K562 (cell line): ENCODE measurements around the gene PPIL6. TPM values are rescaled to one million over a fixed set of nuclear protein-coding genes. Genes with fewer than 3 reads are reported as not detected.
A peak's percentile ranks its signal among the peaks of the same experiment; 100 is the strongest.

Source experiments
- ADNP ChIP-seq: fragments of 200-800 bp; sonication (Bioruptor generic); IDR thresholded peaks from 2 replicates; pipeline ENCODE4 v1.6.1; 2016; ENCODE audit warnings: missing genetic modification characterization, missing compliant biosample characterization
- C11orf30 ChIP-seq: fragments of 450-650 bp; IDR thresholded peaks from 2 replicates; pipeline ENCODE4 v1.6.1; 2016; ENCODE audit warnings: low read depth, mild to moderate bottlenecking
- CREB3L1 ChIP-seq: fragments of 450-650 bp; IDR thresholded peaks from 2 replicates; pipeline ENCODE4 v1.6.1; 2014; ENCODE audit warnings: low read depth, mild to moderate bottlenecking, moderate library complexity, borderline replicate concordance
- FOSL1 ChIP-seq: fragments of 200-800 bp; sonication (Bioruptor generic); conservative IDR thresholded peaks from 2 replicates; pipeline ENCODE4 v1.6.1; 2016; ENCODE audit warnings: missing genetic modification characterization, missing compliant biosample characterization
- HDAC1 ChIP-seq, 2 experiments: fragments of 450-650 bp; IDR thresholded peaks; 2 replicates each; pipeline ENCODE4 v1.6.1; 2016 to 2017; ENCODE audit warnings: inconsistent platforms in 1 of 2, mild to moderate bottlenecking in 1 of 2, moderate library complexity in 1 of 2
- MTA2 ChIP-seq: fragments of 450-650 bp; IDR thresholded peaks from 2 replicates; pipeline ENCODE4 v1.6.1; 2016; ENCODE audit warnings: low read depth
- NFATC3 ChIP-seq: fragments of 450-650 bp; IDR thresholded peaks from 2 replicates; pipeline ENCODE4 v1.6.1; 2017; ENCODE audit warnings: mild to moderate bottlenecking
- PKNOX1 ChIP-seq: fragments of 450-650 bp; IDR thresholded peaks from 2 replicates; pipeline ENCODE4 v1.6.1; 2016
- RBM17 ChIP-seq: fragments of 200-400 bp; formaldehyde crosslinking; IDR thresholded peaks from 2 replicates; pipeline ENCODE4 v1.6.1; 2017; ENCODE audit warnings: low read depth, mild to moderate bottlenecking, low read length, borderline replicate concordance
- RBM25 ChIP-seq: fragments of 200-400 bp; formaldehyde crosslinking; IDR thresholded peaks from 2 replicates; pipeline ENCODE4 v1.6.1; 2018; ENCODE audit warnings: low read length, low read depth, moderate library complexity; ENCODE audit not compliant: severe bottlenecking
- RFX1 ChIP-seq: fragments of 450-650 bp; IDR thresholded peaks from 2 replicates; pipeline ENCODE4 v1.6.1; 2016; ENCODE audit warnings: mild to moderate bottlenecking, moderate library complexity
- RUNX1 ChIP-seq: sonication (generic); IDR thresholded peaks from 2 replicates; pipeline ENCODE4 v1.6.1; 2016; ENCODE audit warnings: antibody characterized with exemption, low read depth
- SIN3A ChIP-seq, 2 experiments: fragments of 150-350 bp in 1 of 2; IDR thresholded peaks; 2 replicates each; pipeline ENCODE4 v1.6.1; 2011 to 2016; ENCODE audit warnings: borderline replicate concordance in 2 of 2, low read depth in 2 of 2, low read length in 2 of 2, mild to moderate bottlenecking in 2 of 2, moderate library complexity in 2 of 2; ENCODE audit not compliant: control insufficient read depth in 1 of 2
- SMARCC2 ChIP-seq: fragments of 450-650 bp; IDR thresholded peaks from 2 replicates; pipeline ENCODE4 v1.6.1; 2017; ENCODE audit warnings: antibody characterized with exemption, moderate library complexity, mild to moderate bottlenecking, low read depth
- SMARCE1 ChIP-seq: fragments of 450-650 bp; IDR thresholded peaks from 2 replicates; pipeline ENCODE4 v1.7.1; 2016; ENCODE audit warnings: mild to moderate bottlenecking
- SRSF1 ChIP-seq: fragments of 200-400 bp; formaldehyde crosslinking; IDR thresholded peaks from 2 replicates; pipeline ENCODE4 v1.6.1; 2017; ENCODE audit warnings: mild to moderate bottlenecking, low read depth, low read length, moderate library complexity
- TAF1 ChIP-seq: IDR thresholded peaks from 2 replicates; pipeline ENCODE4 v1.6.1; 2011; ENCODE audit warnings: mild to moderate bottlenecking, low read length, moderate library complexity; ENCODE audit not compliant: insufficient read depth, control insufficient read depth, severe bottlenecking; ENCODE audit errors: extremely low read depth
- YY1 ChIP-seq, 3 experiments: IDR thresholded peaks; 2 replicates each; pipeline ENCODE4 v1.6.1; 2011; ENCODE audit warnings: low read length in 2 of 3, mild to moderate bottlenecking in 2 of 3, moderate library complexity in 2 of 3, borderline replicate concordance in 1 of 3, control low read depth in 1 of 3, low read depth in 1 of 3; ENCODE audit not compliant: insufficient read depth in 3 of 3, insufficient replicate concordance in 2 of 3, control insufficient read depth in 1 of 3, insufficient read length in 1 of 3; ENCODE audit errors: extremely low read depth in 1 of 3
- ZNF589 ChIP-seq: fragments of 200-800 bp; sonication (Bioruptor generic); IDR thresholded peaks from 2 replicates; pipeline ENCODE4 v1.6.1; 2016; ENCODE audit warnings: low read depth, missing genetic modification characterization, missing compliant biosample characterization
- polyA plus RNA-seq, 8 experiments: library from polyadenylated mRNA; depleted of rRNA in 4 of 8; stranded (reverse) in 5 of 8; unstranded in 3 of 8; fragments of >200 nt; fragmentation: Nextera tagmentation in 2 of 8; fragmentation: Illumina TruSeq in 1 of 8; extraction: Ambion mirVana in 2 of 8; extraction: Trizol in 1 of 8; gene quantifications; 2 replicates each; pipeline versions ENCODE4 v1.2.1 to v1.2.3, GENCODE V29; 2011 to 2014; ENCODE audit warnings: inconsistent platforms in 1 of 8, missing spikeins in 1 of 8
- total RNA-seq, 7 experiments: library from RNA; depleted of rRNA in 6 of 7; stranded (reverse); fragments of >200 nt in 6 of 7; fragmentation: Illumina TruSeq in 2 of 7; extraction: Trizol in 2 of 7; gene quantifications; 2 replicates each; pipeline versions ENCODE4 v1.2.1 to v1.2.3, GENCODE V29; 2011 to 2021; ENCODE audit warnings: low replicate concordance in 1 of 7
- TF ChIP-seq, protein P1 (sequence below): sonication (generic); formaldehyde crosslinking; IDR thresholded peaks from 2 replicates; pipeline ENCODE4 v1.8.0; 2022; ENCODE audit warnings: mild to moderate bottlenecking, missing genetic modification reagents

Gene PPIL6
- total and polyA plus RNA-seq, 9 of the 15 experiments (the other 6 are each of a cell fraction or from before 2014, with no cell fraction given) = 0.03 to 0.98 (median 0.41) TPM; not detected in 1

GRCh38 chr6:109382576-109383437 is 57.6 kb downstream of the PPIL6 start (continued):
- TF ChIP-seq, protein P1, sequence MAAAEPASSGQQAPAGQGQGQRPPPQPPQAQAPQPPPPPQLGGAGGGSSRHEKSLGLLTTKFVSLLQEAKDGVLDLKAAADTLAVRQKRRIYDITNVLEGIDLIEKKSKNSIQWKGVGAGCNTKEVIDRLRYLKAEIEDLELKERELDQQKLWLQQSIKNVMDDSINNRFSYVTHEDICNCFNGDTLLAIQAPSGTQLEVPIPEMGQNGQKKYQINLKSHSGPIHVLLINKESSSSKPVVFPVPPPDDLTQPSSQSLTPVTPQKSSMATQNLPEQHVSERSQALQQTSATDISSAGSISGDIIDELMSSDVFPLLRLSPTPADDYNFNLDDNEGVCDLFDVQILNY (CRISPR knock-in tag) = no peak
- TF ChIP-seq NFATC3 = peak; percentile 18; the same call in 1 of the 2 replicates
- TF ChIP-seq SIN3A (IDR thresholded peaks at IDR 0.05; ENCODE audit: borderline replicate concordance in 2 of 2, control insufficient read depth in 1 of 2, low read depth in 2 of 2, low read length in 2 of 2) = peak; percentile 81 to 87; a peak in 2 of 4 replicates
- 0 out of 2 replicates have a peak, but pooled peaks have one; percentile 18 for TF ChIP-seq SMARCE1
- TF ChIP-seq MTA2 = no peak; the same call in 1 of the 2 replicates
- peak; percentile 44 for TF ChIP-seq TAF1
- peak in 2 of 3 experiments; percentile 47 to 70 for TF ChIP-seq YY1 (IDR thresholded peaks at IDR 0.05; ENCODE audit: borderline replicate concordance in 1 of 3, control insufficient read depth in 1 of 3, extremely low read depth in 1 of 3, insufficient read depth in 3 of 3, insufficient read length in 1 of 3, insufficient replicate concordance in 2 of 3, low read depth in 1 of 3, low read length in 2 of 3)
- TF ChIP-seq FOSL1 = peak; percentile 9; the same call in 1 of the 2 replicates
- 0 out of 2 replicates have a peak, but pooled peaks have one; percentile 74 for TF ChIP-seq ZNF589 (CRISPR knock-in tag)
- peak; percentile 44; the same call in 1 of the 2 replicates for TF ChIP-seq C11orf30
- TF ChIP-seq RUNX1 = no peak
- peak in 1 of 2 experiments; percentile 96; a peak in 2 of 4 replicates for TF ChIP-seq HDAC1 (IDR thresholded peaks at IDR 0.05)
- no peak for TF ChIP-seq ADNP (tag)
- TF ChIP-seq RFX1 = no peak
- peak; percentile 55; the same call in 1 of the 2 replicates for TF ChIP-seq PKNOX1
- no peak for TF ChIP-seq RBM25
- no peak for TF ChIP-seq SMARCC2
- no peak for TF ChIP-seq RBM17
- TF ChIP-seq CREB3L1 = peak; percentile 11; the same call in 1 of the 2 replicates
- TF ChIP-seq SRSF1 = no peak
